GM21529 (cell line): Measurements from ENCODE around the gene DCLK1.
A peak's percentile ranks its signal among the peaks of the same experiment; 100 is the strongest.

Experiments used
- ATAC-seq: cut with Tn5 transposase; IDR thresholded peaks from one replicate; pipeline ENCODE4 v1.9.1; 2021; ENCODE audit not compliant: unreplicated experiment

Gene DCLK1

DNA sequence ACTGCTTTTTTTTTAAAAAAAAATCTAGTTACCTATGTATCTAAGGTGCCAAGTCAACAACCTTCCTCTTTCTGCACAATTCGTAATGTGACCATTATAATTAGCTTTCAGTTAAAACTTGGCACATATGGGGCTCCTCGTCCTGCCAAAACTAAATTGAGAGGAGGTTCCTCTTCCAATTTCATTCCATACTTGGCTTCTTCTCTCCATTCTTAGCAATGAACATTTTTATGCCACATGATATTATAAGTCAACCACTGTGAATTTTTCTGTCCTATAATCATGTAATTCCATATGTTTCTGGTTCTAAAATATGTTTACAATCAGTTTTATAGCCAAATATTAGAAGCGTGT is 177.0 kb downstream of the DCLK1 start:
- ATAC-seq: no peak

DNA sequence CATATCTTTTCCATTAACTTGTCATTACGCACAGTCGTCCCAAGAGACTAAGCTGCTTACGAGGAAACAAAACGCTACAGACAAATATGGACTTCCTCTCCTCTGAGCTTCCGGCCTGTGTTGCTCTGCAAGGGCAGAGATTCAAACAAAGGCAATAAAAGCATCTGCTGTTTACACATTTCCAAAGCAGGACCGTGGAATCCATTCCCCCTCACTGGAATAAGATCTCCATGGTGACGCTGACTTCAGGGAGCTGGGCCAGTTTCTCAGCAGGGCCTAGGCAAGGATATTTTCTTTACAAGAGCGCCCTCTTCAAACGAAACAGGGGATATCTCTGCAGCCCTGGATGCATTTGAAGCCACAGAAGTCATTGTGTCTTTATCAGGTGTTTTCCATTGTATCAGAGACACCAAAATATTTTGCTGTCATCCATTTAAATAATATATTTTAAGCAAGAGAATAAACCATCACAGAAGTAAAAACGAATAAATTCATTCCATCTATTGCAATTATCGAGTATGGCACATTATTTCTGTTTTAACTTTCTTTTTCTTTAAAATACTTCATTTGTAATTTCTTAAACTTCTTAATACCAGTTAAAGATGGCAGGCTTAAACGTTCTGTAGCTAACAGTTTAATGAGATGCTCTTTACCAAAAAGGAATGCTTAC is 177.5 kb downstream of the DCLK1 start:
- ATAC-seq: no peak

GRCh38 chr13:35947315-35947714 is 183.9 kb downstream of the DCLK1 start:
- no peak for ATAC-seq

DNA sequence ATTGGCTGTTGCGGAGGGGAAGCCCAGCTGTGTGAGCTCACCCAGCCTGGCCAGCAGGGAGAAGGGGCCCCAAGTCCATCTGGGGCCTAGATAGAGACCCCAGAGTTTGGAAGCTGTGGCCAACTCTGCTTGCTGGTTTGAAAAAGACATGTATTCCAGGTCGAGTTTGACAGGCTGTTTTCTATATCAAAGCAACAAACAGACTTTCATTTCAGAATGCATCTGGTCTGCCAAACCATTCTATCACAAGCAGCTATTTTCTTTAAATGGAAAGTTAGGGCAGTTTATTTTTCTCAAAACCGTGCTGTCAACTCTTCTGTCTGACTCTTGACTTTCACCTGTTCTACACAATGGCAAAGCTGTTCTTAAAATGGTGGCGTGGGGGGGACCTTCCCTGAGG is 185.8 kb downstream of the DCLK1 start:
- ATAC-seq: no peak

GRCh38 chr13:35941374-35941773 is 189.8 kb downstream of the DCLK1 start:
- no peak for ATAC-seq

GRCh38 chr13:35940734-35941133 is 190.4 kb downstream of the DCLK1 start:
- no peak for ATAC-seq

GRCh38 chr13:35936246-35936978 is 194.8 kb downstream of the DCLK1 start:
- ATAC-seq: no peak

DNA sequence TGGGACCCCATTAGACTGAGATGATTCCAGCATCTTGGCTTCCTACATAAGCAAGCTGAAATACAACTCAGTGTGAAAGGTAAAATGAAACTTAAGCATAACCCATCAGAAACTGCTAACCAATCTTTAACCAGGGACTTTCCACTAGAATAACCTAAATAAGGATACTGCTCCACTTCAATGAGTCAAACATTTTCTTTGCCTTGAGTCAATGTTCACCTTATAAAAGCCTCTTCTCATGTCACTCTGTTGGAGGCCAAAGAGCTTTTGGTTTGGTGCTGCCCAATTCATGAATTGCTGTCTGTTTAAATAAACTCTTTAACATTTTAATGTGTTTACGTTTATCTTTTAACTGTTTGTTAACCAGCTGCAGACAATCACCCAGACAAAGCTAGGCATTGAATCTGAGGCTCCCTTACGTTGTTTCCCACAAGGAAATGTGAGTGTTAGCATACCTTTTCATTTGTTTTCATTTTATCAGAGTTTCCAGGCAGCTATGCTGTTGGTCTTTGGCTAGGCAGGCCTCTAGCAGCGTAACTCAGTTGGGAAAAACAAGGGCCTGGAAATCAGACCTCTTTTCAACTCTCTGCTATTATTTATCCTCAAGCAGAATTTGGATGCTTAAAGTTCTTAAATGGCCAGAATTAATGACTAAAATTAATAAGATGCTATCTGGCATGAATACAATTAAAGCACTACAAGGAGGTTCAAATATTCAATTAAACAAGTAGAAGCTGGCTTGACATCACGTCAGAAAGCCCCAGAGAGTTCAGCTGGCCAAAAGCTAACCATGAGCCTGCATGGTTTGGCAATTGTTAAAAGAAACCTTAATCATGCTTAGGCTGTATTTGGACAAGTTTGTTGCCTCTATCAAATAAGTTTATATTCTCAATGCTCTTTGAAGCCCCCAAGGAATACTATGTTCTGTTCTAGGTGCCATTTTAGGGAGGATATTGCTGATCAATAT is 200.2 kb downstream of the DCLK1 start:
- peak; percentile 48 for ATAC-seq

GRCh38 chr13:35927567-35928021 is 203.6 kb downstream of the DCLK1 start:
- no peak for ATAC-seq

GRCh38 chr13:35926859-35927530 is 204.2 kb downstream of the DCLK1 start:
- ATAC-seq: no peak

DNA sequence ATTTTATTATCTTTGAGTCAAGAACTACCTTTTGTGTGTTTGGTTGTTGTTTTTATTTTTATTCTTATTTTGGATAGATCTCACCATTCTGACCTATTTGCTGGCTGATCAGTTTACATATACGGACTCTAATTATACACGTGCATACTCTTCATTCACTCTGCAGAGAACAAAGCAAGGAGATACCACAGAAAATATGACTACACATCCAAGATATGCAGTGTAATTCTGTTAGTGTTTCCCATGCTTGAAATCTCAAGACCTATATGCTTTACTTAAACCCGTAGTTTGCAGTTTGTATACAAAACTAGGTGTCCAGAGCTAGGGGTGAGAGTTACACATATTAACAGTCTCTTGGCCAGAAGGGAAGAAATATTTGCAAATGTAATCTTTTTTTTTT is 205.5 kb downstream of the DCLK1 start:
- no peak for ATAC-seq

DNA sequence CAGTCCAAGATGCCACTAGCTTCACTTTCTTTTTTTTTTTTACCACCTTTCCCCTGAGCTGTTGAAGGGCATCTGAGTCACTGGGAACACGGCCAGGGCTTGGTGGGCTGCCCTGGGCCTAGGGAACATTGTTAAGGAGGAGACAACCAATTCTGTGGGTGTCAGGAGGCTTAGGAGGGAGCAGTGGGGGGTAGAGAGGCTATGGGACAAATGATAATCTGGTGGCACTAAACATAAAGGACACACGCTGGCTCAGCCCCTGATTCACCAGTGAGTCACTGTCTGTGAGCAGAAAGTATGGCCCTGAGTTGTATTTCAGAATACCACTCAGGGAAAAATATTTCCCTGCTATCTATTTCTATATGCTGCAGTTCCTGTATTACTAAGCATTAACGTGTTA is 207.8 kb downstream of the DCLK1 start:
- ATAC-seq: no peak

DNA sequence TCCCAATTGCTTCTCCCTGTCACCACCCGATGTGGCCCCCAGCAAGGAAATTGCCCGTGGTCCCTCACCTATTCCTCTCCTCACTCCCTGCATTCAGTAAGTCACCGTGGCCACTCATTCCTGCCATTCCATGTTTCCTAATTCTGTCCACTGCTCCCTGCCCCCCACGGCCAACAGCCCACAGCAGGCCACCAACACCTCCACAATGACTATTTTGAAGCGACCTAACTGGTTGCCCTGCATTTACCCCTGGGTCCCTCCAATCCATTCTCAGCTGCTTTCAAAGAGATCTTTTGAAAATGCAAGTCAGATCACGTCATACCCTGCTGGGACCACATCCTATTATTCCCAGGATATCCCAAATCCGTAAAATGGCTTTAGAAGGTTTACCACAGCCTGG is 210.4 kb downstream of the DCLK1 start:
- no peak for ATAC-seq

DNA sequence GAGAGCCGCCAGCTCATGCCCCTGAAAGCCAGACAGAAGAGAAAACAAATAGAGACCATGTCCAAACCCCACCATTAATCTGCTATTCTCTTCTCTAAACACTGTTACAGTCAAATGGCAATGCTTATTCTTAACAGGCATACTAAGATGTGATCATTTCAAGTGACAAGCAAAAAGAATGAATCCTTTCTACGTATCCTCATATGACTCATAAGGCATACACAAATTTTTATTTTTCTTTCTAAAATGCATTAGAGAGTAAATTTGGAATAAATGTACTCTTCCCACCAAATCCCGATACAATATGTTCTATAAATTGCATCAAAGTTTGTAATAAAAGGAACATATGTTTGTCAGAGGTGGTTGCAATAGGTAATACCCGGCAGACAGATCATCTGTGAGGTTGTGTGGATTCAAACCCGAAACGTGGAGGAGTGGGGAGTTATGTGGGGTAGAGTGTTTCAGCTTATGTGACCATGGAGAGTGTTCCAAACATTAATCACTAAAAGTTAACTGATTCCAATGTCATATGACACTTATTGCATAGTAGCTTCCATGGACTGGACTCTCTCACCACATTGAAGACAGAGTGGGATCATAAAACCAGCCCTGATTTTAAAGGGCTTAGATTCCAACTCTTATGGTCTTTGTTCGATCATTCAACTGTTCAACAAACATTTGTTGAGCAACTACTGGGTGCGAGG is 213.1 kb downstream of the DCLK1 start:
- no peak for ATAC-seq

DNA sequence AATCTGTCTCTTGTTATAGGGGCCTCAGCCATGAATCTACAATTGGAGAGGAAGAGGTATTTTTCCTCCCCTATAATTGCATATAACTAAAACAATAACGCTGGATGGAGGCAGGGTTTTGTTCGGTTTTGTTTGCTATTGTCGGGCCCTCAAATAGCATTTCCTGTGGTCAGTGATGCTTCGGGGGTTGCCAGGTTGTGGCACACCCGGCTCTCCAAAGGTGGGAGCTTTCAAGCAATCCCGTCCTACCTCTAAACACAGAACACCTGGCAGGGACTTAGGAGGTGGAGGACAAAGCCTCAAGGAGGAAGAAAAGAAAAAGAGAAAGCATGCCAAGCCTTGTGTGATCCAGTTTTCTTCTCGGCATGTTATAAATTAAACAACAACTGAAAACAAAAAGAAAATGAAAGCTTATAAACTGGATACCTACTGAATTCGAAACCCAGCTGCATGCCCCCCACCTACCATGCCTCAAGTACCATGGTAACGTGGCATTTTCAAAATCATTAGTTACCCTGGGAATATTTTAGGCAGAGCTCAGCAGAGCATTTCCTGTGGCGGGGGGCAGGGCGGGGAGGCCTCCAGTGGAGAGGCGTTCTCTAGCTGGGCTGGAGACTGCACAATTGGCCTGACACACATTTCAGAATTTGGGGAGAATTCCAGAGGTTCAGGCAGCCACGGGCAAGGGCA is 213.8 kb downstream of the DCLK1 start:
- ATAC-seq: no peak

DNA sequence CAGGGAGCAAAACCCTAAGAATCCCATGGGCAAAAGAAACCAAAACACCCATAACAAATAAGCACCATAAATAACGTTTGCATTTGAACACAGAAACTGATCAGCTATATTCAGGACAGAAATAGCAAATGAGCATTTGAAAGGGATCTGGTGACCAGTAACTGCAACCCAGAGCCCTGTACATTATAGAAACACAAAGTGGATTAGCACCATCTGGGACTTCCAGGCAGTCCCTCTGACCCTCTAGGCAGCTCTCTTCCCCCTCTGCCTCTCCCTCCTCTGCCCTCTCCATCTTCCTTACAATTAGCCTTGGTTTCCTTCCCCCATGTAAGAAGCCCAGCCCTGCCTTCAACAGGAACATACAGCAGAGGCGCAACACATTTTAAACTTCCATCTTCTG is 215.0 kb downstream of the DCLK1 start:
- ATAC-seq: no peak

DNA sequence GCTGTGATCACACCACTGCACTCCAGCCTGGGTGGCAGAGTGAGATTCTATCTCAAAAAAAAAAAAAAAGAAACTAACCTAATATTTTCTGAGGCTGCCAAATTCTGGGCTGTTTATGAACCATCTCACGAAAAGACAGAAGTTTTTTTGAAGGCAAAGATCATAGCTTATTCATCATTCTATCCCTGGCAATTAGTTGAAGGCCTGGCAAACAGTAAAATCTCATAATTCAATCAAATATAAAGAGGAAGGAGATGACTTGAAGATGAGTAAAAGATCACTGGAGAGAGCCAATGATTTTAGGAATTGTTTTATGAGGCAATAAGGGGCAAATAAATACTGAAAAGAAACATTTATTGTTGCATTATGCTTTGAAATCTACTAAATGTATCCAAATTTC is 216.5 kb downstream of the DCLK1 start:
- ATAC-seq: no peak

GRCh38 chr13:35912841-35913240 is 218.3 kb downstream of the DCLK1 start:
- no peak for ATAC-seq

- ATAC-seq: no peak
Measured at GRCh38 chr13:35909837-35910540, 221.2 kb downstream of the DCLK1 start.
